Skeletal muscle satellite cell (primary cell): ENCODE data around the gene FAM111B.
A peak's percentile ranks its signal among the peaks of the same experiment; 100 is the strongest.

ENCODE experiments used
- H3K27me3 ChIP-seq: 2 replicates; pipeline ENCODE4 v1.7.0; 2013; ENCODE audit warnings: low read length; ENCODE audit not compliant: control insufficient read depth, insufficient read depth
- H3K36me3 ChIP-seq: 2 replicates; pipeline ENCODE4 v1.7.0; 2013; ENCODE audit warnings: mild to moderate bottlenecking, control low read depth, low read length; ENCODE audit not compliant: insufficient read depth
- H3K4me1 ChIP-seq: 2 replicates; pipeline ENCODE4 v1.7.0; 2013; ENCODE audit warnings: low read length; ENCODE audit not compliant: control insufficient read depth, insufficient read depth
- H3K4me2 ChIP-seq: 2 replicates; pipeline ENCODE4 v1.7.0; 2013; ENCODE audit warnings: mild to moderate bottlenecking, low read length
- H3K4me3 ChIP-seq: 2 replicates; pipeline ENCODE4 v1.7.0; 2013; ENCODE audit warnings: low read length
- H3K9ac ChIP-seq: 2 replicates; pipeline ENCODE4 v1.7.0; 2013; ENCODE audit warnings: mild to moderate bottlenecking, low read depth, low read length, moderate library complexity
- H3K9me3 ChIP-seq: replicated peaks from 2 replicates; pipeline ENCODE4 v1.7.0; 2013; ENCODE audit warnings: mild to moderate bottlenecking, control low read depth, low read length

Gene FAM111B

GRCh38 chr11:59144579-59145345 lies 37.7 kb downstream of the FAM111B start:
- Histone ChIP-seq H3K9ac (peak overlapping the region; percentile 96), H3K4me3 (peak overlapping the region; percentile 96), H3K9me3 (no peaks in the 10 kb centered on the region), H3K27me3 (no peaks in the 10 kb centered on the region), H3K36me3 (peaks cover 16% of the 10 kb centered on the region), H3K4me2 (peak overlapping the region; percentile 93), H3K4me1 (peaks cover 25% of the 10 kb centered on the region)

DNA sequence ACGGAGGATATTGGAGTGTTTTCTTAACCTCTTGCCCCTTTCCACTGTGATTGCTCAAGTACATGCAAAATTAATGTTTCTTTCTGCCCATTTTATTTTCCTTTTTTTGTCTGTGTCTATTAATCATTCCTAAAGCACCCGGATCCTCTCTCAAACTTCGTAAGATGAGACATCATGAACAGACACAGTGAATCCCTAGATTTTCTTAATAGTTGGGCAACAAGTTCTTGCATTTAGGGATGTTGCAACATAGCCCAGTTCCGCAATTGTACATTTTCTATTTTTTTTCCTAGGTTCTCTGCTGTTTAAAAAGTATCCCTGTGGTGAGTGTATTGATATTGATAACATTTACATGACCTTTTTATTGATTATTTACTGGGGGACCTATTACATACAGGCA lies 38.5 kb downstream of the FAM111B start:
- H3K4me2 ChIP-seq, result peak overlapping the region; percentile 93
- H3K9ac ChIP-seq, result peak overlapping the region; percentile 96
- H3K9me3 ChIP-seq, result no peaks in the 10 kb centered on the region
- H3K4me3 ChIP-seq, result peak overlapping the region; percentile 96
- peaks cover 25% of the 10 kb centered on the region for H3K4me1 ChIP-seq
- H3K36me3 ChIP-seq, result peaks cover 23% of the 10 kb centered on the region
- H3K27me3 ChIP-seq, result no peaks in the 10 kb centered on the region

DNA sequence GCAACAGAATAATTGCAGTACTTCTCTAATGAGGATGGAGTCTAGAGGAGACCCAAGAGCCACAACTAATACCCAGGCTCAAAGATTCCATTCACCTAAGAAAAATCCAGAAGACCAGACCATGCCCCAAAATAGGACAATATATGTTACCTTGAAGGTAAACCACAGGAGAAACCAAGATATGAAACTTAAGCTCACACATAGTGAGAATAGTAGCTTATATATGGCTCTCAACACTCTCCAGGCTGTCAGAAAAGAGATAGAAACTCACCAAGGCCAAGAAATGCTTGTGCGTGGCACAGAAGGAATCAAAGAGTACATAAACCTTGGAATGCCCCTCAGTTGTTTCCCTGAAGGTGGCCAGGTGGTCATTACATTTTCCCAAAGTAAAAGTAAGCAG lies 44.7 kb downstream of the FAM111B start:
- Histone ChIP-seq H3K4me1 (no peaks in the 10 kb centered on the region), H3K9me3 (no peaks in the 10 kb centered on the region), H3K4me3 (no peak overlapping the region), H3K27me3 (no peaks in the 10 kb centered on the region), H3K36me3 (peaks cover 35% of the 10 kb centered on the region), H3K9ac (no peak overlapping the region), H3K4me2 (no peak overlapping the region)

DNA sequence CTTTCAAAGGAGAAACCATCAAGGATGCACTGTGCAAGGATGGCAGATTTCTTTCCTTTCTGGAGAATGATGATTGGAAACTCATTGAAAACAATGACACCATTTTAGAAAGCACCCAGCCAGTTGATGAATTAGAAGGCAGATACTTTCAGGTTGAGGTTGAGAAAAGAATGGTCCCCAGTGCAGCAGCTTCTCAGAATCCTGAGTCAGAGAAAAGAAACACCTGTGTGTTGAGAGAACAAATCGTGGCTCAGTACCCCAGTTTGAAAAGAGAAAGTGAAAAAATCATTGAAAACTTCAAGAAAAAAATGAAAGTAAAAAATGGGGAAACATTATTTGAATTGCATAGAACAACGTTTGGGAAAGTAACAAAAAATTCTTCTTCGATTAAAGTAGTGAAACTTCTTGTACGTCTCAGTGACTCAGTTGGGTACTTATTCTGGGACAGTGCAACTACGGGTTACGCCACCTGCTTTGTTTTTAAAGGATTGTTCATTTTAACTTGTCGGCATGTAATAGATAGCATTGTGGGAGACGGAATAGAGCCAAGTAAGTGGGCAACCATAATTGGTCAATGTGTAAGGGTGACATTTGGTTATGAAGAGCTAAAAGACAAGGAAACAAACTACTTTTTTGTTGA lies 45.4 kb downstream of the FAM111B start:
- Histone ChIP-seq H3K4me1 (no peaks in the 10 kb centered on the region), H3K36me3 (peaks cover 30% of the 10 kb centered on the region), H3K4me3 (no peak overlapping the region), H3K9me3 (no peaks in the 10 kb centered on the region), H3K4me2 (no peak overlapping the region), H3K27me3 (no peaks in the 10 kb centered on the region), H3K9ac (no peak overlapping the region)

DNA sequence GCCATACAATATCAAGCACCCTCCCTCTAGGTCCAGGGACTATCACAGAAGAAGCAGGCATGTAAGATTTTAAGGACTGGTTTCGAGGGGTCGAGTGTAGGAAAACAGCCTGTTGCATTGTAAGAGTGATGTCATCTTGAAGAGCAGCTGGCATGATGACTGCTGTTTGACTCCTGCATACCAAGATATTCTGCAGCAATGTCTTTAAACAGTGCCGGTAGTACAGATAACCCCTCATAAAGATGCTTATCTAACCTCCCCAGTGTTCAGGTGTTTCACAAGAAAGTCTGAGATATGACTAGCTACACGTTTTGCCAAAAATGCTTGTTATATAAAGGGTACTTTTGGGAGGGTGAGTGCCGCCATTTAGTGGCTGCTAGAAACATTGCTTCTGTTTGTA lies 47.6 kb downstream of the FAM111B start:
- no peak overlapping the region for H3K4me2 ChIP-seq
- no peak overlapping the region for H3K9ac ChIP-seq
- H3K36me3 ChIP-seq, result peaks cover 22% of the 10 kb centered on the region
- no peaks in the 10 kb centered on the region for H3K9me3 ChIP-seq
- no peaks in the 10 kb centered on the region for H3K4me1 ChIP-seq
- no peaks in the 10 kb centered on the region for H3K27me3 ChIP-seq
- H3K4me3 ChIP-seq, result no peak overlapping the region

DNA sequence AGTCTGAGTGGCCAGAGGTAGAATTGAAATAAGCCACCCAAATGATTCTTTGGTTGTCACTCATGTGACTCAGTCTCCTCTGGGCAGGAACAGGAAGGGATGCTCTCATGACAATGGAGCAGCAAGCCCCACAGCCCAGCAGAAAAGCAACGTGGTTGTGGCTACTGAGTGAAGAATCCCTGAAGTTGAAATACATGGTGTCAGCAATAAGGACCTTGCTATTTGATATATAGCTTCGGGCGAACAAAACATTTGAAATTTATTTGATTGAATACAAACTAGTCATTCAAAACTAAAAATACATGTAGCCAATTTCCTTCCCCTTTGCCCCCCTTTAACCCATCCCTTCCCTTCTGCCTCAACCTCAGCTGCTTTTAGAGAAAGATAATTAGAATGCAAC lies 50.4 kb downstream of the FAM111B start:
- peaks cover 5% of the 10 kb centered on the region for H3K36me3 ChIP-seq
- H3K4me2 ChIP-seq, result no peak overlapping the region
- no peaks in the 10 kb centered on the region for H3K4me1 ChIP-seq
- H3K27me3 ChIP-seq, result peaks cover 23% of the 10 kb centered on the region
- H3K9ac ChIP-seq, result no peak overlapping the region
- H3K9me3 ChIP-seq, result no peaks in the 10 kb centered on the region
- H3K4me3 ChIP-seq, result no peak overlapping the region

DNA sequence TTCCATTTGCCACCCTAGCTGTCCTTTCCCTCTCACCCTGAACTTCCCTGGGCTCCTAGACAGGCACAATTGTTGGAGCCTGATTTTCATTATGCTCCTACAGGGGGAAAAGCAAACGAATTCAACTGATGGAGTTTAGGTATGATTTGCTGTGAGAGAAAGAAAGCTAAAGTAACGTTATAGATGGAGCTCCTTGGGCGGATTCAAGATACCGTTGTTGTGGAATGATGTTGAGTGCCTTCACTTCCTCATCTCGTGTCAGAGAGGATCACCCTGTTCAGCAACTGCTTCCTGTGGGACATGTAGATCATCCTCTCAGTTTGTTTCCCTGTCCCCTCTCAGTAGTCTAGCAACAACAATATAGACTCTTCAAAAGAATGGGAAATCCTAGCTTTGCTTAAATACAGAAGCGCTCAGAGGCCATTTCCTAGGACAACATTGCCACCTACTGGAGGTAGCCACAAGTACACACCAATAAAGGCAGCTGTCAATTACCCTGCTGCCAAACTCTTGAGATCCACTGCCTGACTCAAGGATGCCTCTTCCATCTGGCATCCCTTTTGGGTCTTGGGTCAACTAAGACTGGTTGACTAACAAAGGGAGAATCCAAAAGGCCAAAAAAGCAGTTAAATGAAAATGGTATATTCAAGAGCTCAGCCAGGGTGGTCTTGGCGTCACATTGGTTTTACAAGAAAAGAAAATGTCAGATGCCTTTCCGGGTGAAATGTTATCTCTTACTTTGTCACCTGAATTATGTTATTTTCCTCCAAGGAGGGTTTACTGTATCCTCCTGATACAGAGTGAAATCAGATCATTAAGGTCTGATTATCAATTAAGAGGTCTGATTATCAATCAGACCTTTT lies 51.4 kb downstream of the FAM111B start:
- Histone ChIP-seq H3K9me3 (no peaks in the 10 kb centered on the region), H3K27me3 (peaks cover 23% of the 10 kb centered on the region), H3K4me3 (no peak overlapping the region), H3K4me1 (no peaks in the 10 kb centered on the region), H3K4me2 (peak overlapping the region; percentile 18), H3K9ac (no peak overlapping the region), H3K36me3 (no peaks in the 10 kb centered on the region)

DNA sequence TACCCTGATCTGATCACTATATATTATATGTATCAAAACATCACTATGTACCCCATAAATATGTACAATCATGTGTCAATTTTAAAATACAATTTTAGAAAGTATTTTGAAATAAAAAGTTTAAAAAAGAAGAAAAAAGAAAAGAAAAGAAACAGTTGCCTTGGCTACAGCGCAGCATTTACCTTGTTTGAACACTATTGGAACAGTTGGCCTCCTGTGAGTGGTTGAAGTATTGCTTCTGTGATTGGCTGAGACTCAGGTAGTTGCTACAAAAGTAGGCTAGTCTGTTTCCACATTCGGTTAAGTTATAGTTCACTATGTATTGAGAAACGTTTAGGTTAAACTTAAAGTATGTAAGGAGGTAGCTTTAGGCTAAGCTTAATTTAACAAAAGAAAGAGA lies 57.0 kb downstream of the FAM111B start:
- H3K4me1 ChIP-seq, result no peaks in the 10 kb centered on the region
- H3K9ac ChIP-seq, result no peak overlapping the region
- H3K4me2 ChIP-seq, result no peak overlapping the region
- no peak overlapping the region for H3K4me3 ChIP-seq
- peaks cover 46% of the 10 kb centered on the region for H3K27me3 ChIP-seq
- H3K36me3 ChIP-seq, result no peaks in the 10 kb centered on the region
- H3K9me3 ChIP-seq, result no peaks in the 10 kb centered on the region

DNA sequence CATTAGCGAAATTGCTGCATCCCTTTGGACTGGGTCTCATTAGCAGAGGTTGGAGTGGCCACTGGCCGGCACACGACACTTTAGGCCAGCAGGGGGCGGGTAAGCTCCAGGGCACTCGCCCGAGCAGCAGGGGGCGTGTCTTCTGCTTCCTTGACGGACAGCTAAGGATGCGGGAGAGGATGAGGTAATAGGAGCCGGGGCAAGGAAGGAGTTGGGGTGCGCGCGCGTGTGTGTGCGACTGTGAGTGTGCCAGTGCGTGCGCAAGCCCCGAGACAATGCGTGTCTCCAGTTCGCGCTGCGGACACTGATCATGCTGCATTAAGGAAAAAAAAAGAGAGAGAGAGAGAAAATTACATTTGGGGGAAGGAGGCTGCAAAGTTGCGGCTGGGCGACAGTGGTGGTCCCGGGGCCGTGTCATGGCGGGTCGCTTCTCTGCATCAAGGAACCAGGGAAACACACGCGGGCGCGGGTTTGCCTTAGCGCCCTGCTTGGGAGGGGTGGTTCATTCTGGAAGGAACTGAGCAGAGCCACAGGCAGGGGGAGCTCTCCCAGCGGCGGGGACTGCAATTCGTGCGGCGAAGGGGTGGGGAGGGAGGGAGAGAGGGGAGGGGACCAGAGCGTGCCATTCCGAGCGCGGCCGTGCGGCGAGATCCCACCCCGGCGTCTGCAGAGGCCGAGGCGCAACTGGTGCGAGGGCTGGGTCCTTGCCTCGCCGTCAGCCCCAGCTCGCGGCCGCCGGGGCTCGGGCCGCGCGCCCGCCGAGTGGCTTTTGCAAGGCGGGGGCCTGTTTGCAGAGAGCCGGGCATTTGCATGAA lies 64.7 kb downstream of the FAM111B start, which contains the start of gene DTX4:
Gene DTX4 (plus strand): TSS at position 625 of the 815 bp plus-strand sequence. CDS start 464 bp downstream, outside the sequence.
- Histone ChIP-seq H3K36me3 (no peaks in the 10 kb centered on the region), H3K4me3 (peak within 1 kb of the TSS; percentile 84), H3K4me1 (peaks cover 28% of the 10 kb centered on the region), H3K27me3 (peaks cover 29% of the 10 kb centered on the region), H3K4me2 (peak within 1 kb of the TSS; percentile 100), H3K9ac (peak within 1 kb of the TSS; percentile 81), H3K9me3 (no peaks in the 10 kb centered on the region)

- Histone ChIP-seq H3K9me3 (no peaks in the 10 kb centered on the region), H3K4me1 (peaks cover 28% of the 10 kb centered on the region), H3K9ac (peak overlapping the region; percentile 81), H3K27me3 (peaks cover 22% of the 10 kb centered on the region), H3K4me3 (peak overlapping the region; percentile 84), H3K4me2 (peak overlapping the region; percentile 100), H3K36me3 (no peaks in the 10 kb centered on the region)
Measured at GRCh38 chr11:59172345-59173079, 65.5 kb downstream of the FAM111B start.
